ENCODE measurements around the gene CCL24. TPM values are rescaled to one million over a fixed set of nuclear protein-coding genes. Genes with fewer than 3 reads are reported as not detected.

Gene CCL24
- total and polyA plus RNA-seq, 2 donors (not counting 3 experiments of a cell fraction or from before 2014, with no cell fraction given) = not detected

DNA sequence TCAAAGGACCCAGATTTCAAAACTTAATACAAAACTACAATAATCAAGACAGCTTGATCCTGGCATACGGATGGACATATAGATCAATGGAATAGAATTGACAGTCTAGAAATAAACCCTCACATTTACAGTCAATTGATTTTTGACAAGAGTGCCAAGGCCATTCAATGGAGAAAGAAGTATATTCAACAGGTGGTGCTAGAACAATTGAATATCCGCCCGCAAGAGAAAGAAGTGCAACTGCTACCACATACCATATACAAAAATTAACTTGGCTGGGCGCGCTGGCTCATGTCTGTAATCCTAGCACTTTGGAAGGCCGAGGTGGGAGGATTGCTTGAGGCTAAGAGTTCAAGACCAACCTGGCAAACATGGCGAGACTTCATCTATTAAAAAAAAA is 23.2 kb upstream of the CCL24 start:
- TF ChIP-seq POLR2AphosphoS5 (IDR thresholded peaks at IDR 0.05; ENCODE audit: insufficient read depth, low read depth, low read length) (no peak), GATA2 (IDR thresholded peaks at IDR 0.05; ENCODE audit: insufficient read depth, insufficient read length, low read depth, low read length) (no peak), EZH2 (IDR thresholded peaks at IDR 0.05; ENCODE audit: borderline replicate concordance, low read depth, low read length, severe bottlenecking) (no peak), JUN (IDR thresholded peaks at IDR 0.05; ENCODE audit: borderline replicate concordance, insufficient read depth, insufficient read length, low read depth) (no peak), MYC (IDR thresholded peaks at IDR 0.05; ENCODE audit: low read depth, low read length) (no peak), POLR2A (IDR thresholded peaks at IDR 0.05; ENCODE audit: low read depth, low read length) (no peak)
- TF ChIP-seq, protein P1, sequence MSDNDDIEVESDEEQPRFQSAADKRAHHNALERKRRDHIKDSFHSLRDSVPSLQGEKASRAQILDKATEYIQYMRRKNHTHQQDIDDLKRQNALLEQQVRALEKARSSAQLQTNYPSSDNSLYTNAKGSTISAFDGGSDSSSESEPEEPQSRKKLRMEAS (IDR thresholded peaks at IDR 0.05; ENCODE audit: insufficient read depth, insufficient read length) = no peak
- TF ChIP-seq, protein P2, sequence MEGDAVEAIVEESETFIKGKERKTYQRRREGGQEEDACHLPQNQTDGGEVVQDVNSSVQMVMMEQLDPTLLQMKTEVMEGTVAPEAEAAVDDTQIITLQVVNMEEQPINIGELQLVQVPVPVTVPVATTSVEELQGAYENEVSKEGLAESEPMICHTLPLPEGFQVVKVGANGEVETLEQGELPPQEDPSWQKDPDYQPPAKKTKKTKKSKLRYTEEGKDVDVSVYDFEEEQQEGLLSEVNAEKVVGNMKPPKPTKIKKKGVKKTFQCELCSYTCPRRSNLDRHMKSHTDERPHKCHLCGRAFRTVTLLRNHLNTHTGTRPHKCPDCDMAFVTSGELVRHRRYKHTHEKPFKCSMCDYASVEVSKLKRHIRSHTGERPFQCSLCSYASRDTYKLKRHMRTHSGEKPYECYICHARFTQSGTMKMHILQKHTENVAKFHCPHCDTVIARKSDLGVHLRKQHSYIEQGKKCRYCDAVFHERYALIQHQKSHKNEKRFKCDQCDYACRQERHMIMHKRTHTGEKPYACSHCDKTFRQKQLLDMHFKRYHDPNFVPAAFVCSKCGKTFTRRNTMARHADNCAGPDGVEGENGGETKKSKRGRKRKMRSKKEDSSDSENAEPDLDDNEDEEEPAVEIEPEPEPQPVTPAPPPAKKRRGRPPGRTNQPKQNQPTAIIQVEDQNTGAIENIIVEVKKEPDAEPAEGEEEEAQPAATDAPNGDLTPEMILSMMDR (IDR thresholded peaks at IDR 0.05; ENCODE audit: extremely low read depth in 1 of 2, insufficient read depth in 1 of 2, low read depth in 1 of 2, low read length in 2 of 2) = no peak
- Histone ChIP-seq H3K4me2 (ENCODE audit: insufficient read depth, low read length) (no peak overlapping the region), H3K27ac (ENCODE audit: insufficient read depth, low read depth, low read length) (no peak overlapping the region), H2AFZ (ENCODE audit: low read depth, low read length) (no peak overlapping the region), H3K4me3 (replicated peaks in 1 of 3; ENCODE audit: insufficient read depth in 1 of 3, low read depth in 1 of 3, low read length in 3 of 3) (no peak overlapping the region), H3K9me1 (replicated peaks; ENCODE audit: control insufficient read depth, extremely low read depth, insufficient read depth, low read length) (no peaks in the 10 kb centered on the region), H3K27me3 (ENCODE audit: control insufficient read depth in 2 of 2, insufficient read depth in 2 of 2, low read length in 2 of 2) (no peaks in the 10 kb centered on the region), H3K9me3 (replicated peaks; ENCODE audit: control insufficient read depth, insufficient read depth, low read length) (no peaks in the 10 kb centered on the region), H3K79me2 (ENCODE audit: control insufficient read depth, insufficient read depth, low read length) (no peaks in the 10 kb centered on the region), H3K36me3 (ENCODE audit: control insufficient read depth in 2 of 2, extremely low read depth in 1 of 2, insufficient read depth in 2 of 2, low read length in 2 of 2) (no peaks in the 10 kb centered on the region), H3K4me1 (ENCODE audit: control insufficient read depth, extremely low read depth, insufficient read depth, low read length) (peaks cover under 1% of the 10 kb centered on the region), H3K9ac (replicated peaks; ENCODE audit: extremely low read depth, insufficient read depth, low read length) (no peak overlapping the region), H4K20me1 (replicated peaks; ENCODE audit: control insufficient read depth, extremely low read depth, insufficient read depth, low read length) (no peaks in the 10 kb centered on the region)
- dilution Hi-C loops (cut with MboI; ENCODE audit: extremely low pct_ligation_motif_present, low sequenced_read_pairs) = no loop called here
- CTCF ChIA-PET = no interaction called here
- no peak for DNase-seq (ENCODE audit: low read depth, low spot score)
- POLR2A ChIA-PET = no interaction called here
- no peak for FAIRE-seq
- no TSS peak for BruUV-seq (replicated peaks)
- intact Hi-C loops (cut with micrococcal nuclease) = no loop called here

Data from endothelial cell of umbilical vein (primary cell).